ENCODE data around the gene CHCHD6.
A peak's percentile ranks its signal among the peaks of the same experiment; 100 is the strongest.

CHCHD6 gene

GRCh38 chr3:126963261-126964190, 259.5 kb downstream of the CHCHD6 start:
- DNase-seq, result no peak

GRCh38 chr3:126964261-126964660, 260.2 kb downstream of the CHCHD6 start:
- DNase-seq, result no peak

- no peak for DNase-seq
Measured at GRCh38 chr3:126964950-126965349, 260.9 kb downstream of the CHCHD6 start.

GRCh38 chr3:126965526-126966080, 261.6 kb downstream of the CHCHD6 start:
- DNase-seq, result no peak

GRCh38 chr3:126967386-126967785, 263.3 kb downstream of the CHCHD6 start:
- DNase-seq, result no peak

- no peak for DNase-seq
Measured at GRCh38 chr3:126968391-126969390, 264.7 kb downstream of the CHCHD6 start.

GRCh38 chr3:126969586-126969985, 265.5 kb downstream of the CHCHD6 start:
- no peak for DNase-seq

- DNase-seq, result no peak
Measured at GRCh38 chr3:126970101-126970500, 266.1 kb downstream of the CHCHD6 start.

- DNase-seq, result no peak
Measured at GRCh38 chr3:126970921-126971320, 266.9 kb downstream of the CHCHD6 start.

GRCh38 chr3:126971891-126972351, 267.9 kb downstream of the CHCHD6 start:
- DNase-seq, result no peak

- DNase-seq, result no peak
Measured at GRCh38 chr3:126972866-126973265, 268.8 kb downstream of the CHCHD6 start.

- no peak for DNase-seq
Measured at GRCh38 chr3:126973814-126974213, 269.8 kb downstream of the CHCHD6 start.

- no peak for DNase-seq
Measured at GRCh38 chr3:126974756-126975155, 270.7 kb downstream of the CHCHD6 start.

- DNase-seq, result no peak
Measured at GRCh38 chr3:126976906-126977305, 272.9 kb downstream of the CHCHD6 start.

- DNase-seq, result no peak
Measured at GRCh38 chr3:126977821-126978220, 273.8 kb downstream of the CHCHD6 start.

- DNase-seq, result no peak
Measured at GRCh38 chr3:126978291-126978690, 274.3 kb downstream of the CHCHD6 start.

GRCh38 chr3:126979046-126979628, 275.1 kb downstream of the CHCHD6 start:
- no peak for DNase-seq

- no peak for DNase-seq
Measured at GRCh38 chr3:126980266-126980811, 276.3 kb downstream of the CHCHD6 start.

GRCh38 chr3:126982126-126982470, 278.1 kb downstream of the CHCHD6 start:
- peak; percentile 45 for DNase-seq

GRCh38 chr3:126982471-126983175, 278.6 kb downstream of the CHCHD6 start, which contains the start of gene PLXNA1:
TSS of gene PLXNA1 (plus strand) at chr3:126983115. CDS start at chr3:126988594, 5,479 bp downstream.
- DNase-seq, result peak; percentile 63

GRCh38 chr3:126983276-126983652, 279.2 kb downstream of the CHCHD6 start:
- DNase-seq, result no peak
